Endometrial microvascular endothelial cells (primary cell): Measurements from ENCODE around the gene RAMP3. TPM values are rescaled to one million over a fixed set of nuclear protein-coding genes. Genes with fewer than 3 reads are reported as not detected.
"Not testable (repeated sequence)": the region's sequence is repeated elsewhere in the genome, so short reads cannot be mapped to it uniquely, and the experiment has no call there.

ENCODE experiments used
- in situ Hi-C: cut with HindIII; loops from 2 replicates; pipeline ENCODE4 v1.10.0; 2017; ENCODE audit warnings: low sequenced_read_pairs, low pct_unique_long_range_greater_than_20kb; ENCODE audit errors: inconsistent ontology term
- total RNA-seq: library from RNA; depleted of rRNA; stranded (reverse); fragments of >200 nt; gene quantifications from one replicate; pipeline ENCODE4 v1.2.3, GENCODE V29; 2015; ENCODE audit errors: inconsistent ontology term

RAMP3 gene
- total RNA-seq, 1 donor from 2014 or later = not detected

GRCh38 chr7:45153233-45153632 is 4.4 kb upstream of the RAMP3 start:
- in situ Hi-C loops = no loop called here

- in situ Hi-C loops = not testable (repeated sequence)
These were observed 3.7 kb upstream of the RAMP3 start for GRCh38 chr7:45153861-45154260.

- in situ Hi-C loops = no loop called here
These were observed 2.2 kb upstream of the RAMP3 start for GRCh38 chr7:45155357-45155900.

GRCh38 chr7:45155941-45156340 is 1.6 kb upstream of the RAMP3 start:
- in situ Hi-C loops = no loop called here

- in situ Hi-C loops = no loop called here
These were observed 897 bp upstream of the RAMP3 start for GRCh38 chr7:45156516-45157272.

- in situ Hi-C loops = no loop called here
These were observed 322 bp upstream of the RAMP3 start for GRCh38 chr7:45157286-45157652.

- in situ Hi-C loops = no loop called here
These were observed 880 bp downstream of the RAMP3 start for GRCh38 chr7:45158471-45158870.

GRCh38 chr7:45159296-45159695 is 1.7 kb downstream of the RAMP3 start:
- in situ Hi-C loops = no loop called here

GRCh38 chr7:45160417-45160881 is 2.9 kb downstream of the RAMP3 start:
- in situ Hi-C loops = no loop called here

GRCh38 chr7:45161138-45161537 is 3.5 kb downstream of the RAMP3 start:
- in situ Hi-C loops = no loop called here

- in situ Hi-C loops = no loop called here
These were observed 4.3 kb downstream of the RAMP3 start for GRCh38 chr7:45161842-45162241.

- in situ Hi-C loops = no loop called here
These were observed 4.8 kb downstream of the RAMP3 start for GRCh38 chr7:45162311-45162845.

GRCh38 chr7:45162943-45163691 is 5.5 kb downstream of the RAMP3 start:
- in situ Hi-C loops = no loop called here

- in situ Hi-C loops = no loop called here
These were observed 6.1 kb downstream of the RAMP3 start for GRCh38 chr7:45163692-45164052.

- in situ Hi-C loops = not testable (repeated sequence)
These were observed 6.7 kb downstream of the RAMP3 start for GRCh38 chr7:45164271-45164670.

GRCh38 chr7:45165857-45166256 is 8.3 kb downstream of the RAMP3 start:
- in situ Hi-C loops = no loop called here

- in situ Hi-C loops = no loop called here
These were observed 14.4 kb downstream of the RAMP3 start for GRCh38 chr7:45171946-45172345.

- in situ Hi-C loops = no loop called here
These were observed 16.2 kb downstream of the RAMP3 start for GRCh38 chr7:45173596-45174327.

- in situ Hi-C loops = no loop called here
These were observed 16.7 kb downstream of the RAMP3 start for GRCh38 chr7:45174328-45174610.
